Measurements from ENCODE around the gene SLFNL1.

SLFNL1 gene

GRCh38 chr1:41024953-41025352, 3.4 kb upstream of the SLFNL1 start:
- Histone ChIP-seq H2BK15ac (ENCODE audit: low read length) (no peak overlapping the region), H3K36me3 (replicated peaks in 1 of 2; ENCODE audit: control insufficient read depth in 2 of 2, insufficient read depth in 2 of 2, low read length in 2 of 2) (peaks cover 11 to 50% of the 10 kb centered on the region in 2 donors), H2AK5ac (ENCODE audit: low read depth, low read length) (no peak overlapping the region), H4K91ac (ENCODE audit: low read depth, low read length, poor library complexity) (no peak overlapping the region), H2BK5ac (ENCODE audit: low read length) (no peak overlapping the region), H3K14ac (ENCODE audit: low read length) (no peak overlapping the region), H3K79me1 (ENCODE audit: low read depth, low read length) (no peaks in the 10 kb centered on the region), H3K4me3 (ENCODE audit: low read length in 2 of 2) (no peak overlapping the region), H3K27ac (replicated peaks; ENCODE audit: low read length) (no peak overlapping the region), H3K4me1 (ENCODE audit: control insufficient read depth in 2 of 2, insufficient read depth in 1 of 2, low read depth in 1 of 2, low read length in 2 of 2) (peaks cover 3 to 13% of the 10 kb centered on the region in 2 donors), H3K9ac (ENCODE audit: low read depth, low read length, poor library complexity) (no peak overlapping the region), H2BK120ac (ENCODE audit: low read depth, low read length) (no peak overlapping the region), H2AFZ (ENCODE audit: low read length) (no peak overlapping the region), H2BK12ac (ENCODE audit: low read length) (no peak overlapping the region), H3K9me3 (replicated peaks in 1 of 2; ENCODE audit: control insufficient read depth in 2 of 2, insufficient read depth in 1 of 2, low read depth in 1 of 2, low read length in 2 of 2) (no peaks in the 10 kb centered on the region), H3K4ac (ENCODE audit: low read length) (no peak overlapping the region), H3K18ac (ENCODE audit: low read length) (no peak overlapping the region), H3K27me3 (ENCODE audit: control insufficient read depth in 3 of 3, insufficient read depth in 3 of 3, low read depth in 1 of 3, low read length in 3 of 3) (no peaks in the 10 kb centered on the region), H3K4me2 (ENCODE audit: insufficient read depth, low read length, poor library complexity, severe bottlenecking) (no peak overlapping the region), H4K8ac (ENCODE audit: low read depth, low read length) (no peak overlapping the region), H3K23ac (ENCODE audit: low read depth, low read length, poor library complexity) (no peak overlapping the region)
- WGBS, 2 donors (ENCODE audit: extremely low coverage in 2 of 2, insufficient read length in 2 of 2, insufficient replicate concordance in 1 of 2): no CpG with 5 or more reads among the region's 2 CpGs
- DNase-seq (ENCODE audit: low spot score): no peak

DNA sequence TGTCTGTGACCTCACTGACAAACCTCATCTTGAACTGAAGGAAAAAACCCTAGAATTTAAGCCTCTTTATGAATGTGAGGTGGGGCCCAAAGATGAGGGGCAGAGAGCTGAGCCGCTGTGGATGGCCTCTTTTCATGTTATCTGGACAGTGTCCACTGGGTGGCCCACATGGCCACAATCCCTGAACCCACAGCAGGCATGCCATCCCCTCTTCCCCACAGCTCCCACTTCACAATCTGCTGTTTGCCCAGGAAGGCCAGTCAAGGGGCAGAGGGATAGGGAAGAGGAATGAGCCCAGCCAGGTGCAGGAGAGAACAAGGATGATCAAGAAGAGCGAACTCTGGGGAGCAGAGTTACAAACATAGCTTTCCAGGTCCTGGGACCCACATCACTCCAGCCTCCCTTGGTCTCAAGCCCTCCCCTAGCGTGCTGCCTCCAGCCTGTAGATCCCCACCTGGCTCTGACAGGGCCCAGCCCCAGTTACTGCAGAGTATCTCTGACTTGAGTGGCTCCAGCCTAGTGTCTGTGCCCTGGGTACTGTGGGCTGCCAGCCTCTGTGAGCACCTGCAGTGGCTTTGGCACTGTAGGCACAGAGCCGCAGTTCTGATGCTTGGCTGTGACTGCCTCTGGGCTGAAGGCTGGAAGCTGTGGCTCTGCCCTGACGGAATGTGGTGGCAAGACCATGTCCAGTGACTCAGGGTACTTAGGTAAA, 1.9 kb upstream of the SLFNL1 start:
- H3K27ac ChIP-seq (replicated peaks; ENCODE audit: low read length): no peak overlapping the region
- no peak for DNase-seq (ENCODE audit: low spot score)
- no peak overlapping the region for H4K8ac ChIP-seq (ENCODE audit: low read depth, low read length)
- H2BK5ac ChIP-seq (ENCODE audit: low read length): no peak overlapping the region
- no peak overlapping the region for H3K23ac ChIP-seq (ENCODE audit: low read depth, low read length, poor library complexity)
- no peak overlapping the region for H4K91ac ChIP-seq (ENCODE audit: low read depth, low read length, poor library complexity)
- H3K9me3 ChIP-seq (replicated peaks in 1 of 2; ENCODE audit: control insufficient read depth in 2 of 2, insufficient read depth in 1 of 2, low read depth in 1 of 2, low read length in 2 of 2): no peaks in the 10 kb centered on the region
- H3K79me1 ChIP-seq (ENCODE audit: low read depth, low read length): no peaks in the 10 kb centered on the region
- H3K18ac ChIP-seq (ENCODE audit: low read length): no peak overlapping the region
- no peaks in the 10 kb centered on the region for H3K27me3 ChIP-seq (ENCODE audit: control insufficient read depth in 3 of 3, insufficient read depth in 3 of 3, low read depth in 1 of 3, low read length in 3 of 3)
- no peak overlapping the region for H3K4ac ChIP-seq (ENCODE audit: low read length)
- H3K4me2 ChIP-seq (ENCODE audit: insufficient read depth, low read length, poor library complexity, severe bottlenecking): no peak overlapping the region
- no peak overlapping the region for H2BK15ac ChIP-seq (ENCODE audit: low read length)
- H2AFZ ChIP-seq (ENCODE audit: low read length): no peak overlapping the region
- no CpG with 5 or more reads among the region's 5 CpGs for WGBS, 2 donors (ENCODE audit: extremely low coverage in 2 of 2, insufficient read length in 2 of 2, insufficient replicate concordance in 1 of 2)
- H2BK12ac ChIP-seq (ENCODE audit: low read length): no peak overlapping the region
- no peak overlapping the region for H3K14ac ChIP-seq (ENCODE audit: low read length)
- H2BK120ac ChIP-seq (ENCODE audit: low read depth, low read length): no peak overlapping the region
- H2AK5ac ChIP-seq (ENCODE audit: low read depth, low read length): no peak overlapping the region
- no peak overlapping the region for H3K4me3 ChIP-seq (ENCODE audit: low read length in 2 of 2)
- H3K4me1 ChIP-seq (ENCODE audit: control insufficient read depth in 2 of 2, insufficient read depth in 1 of 2, low read depth in 1 of 2, low read length in 2 of 2): peaks cover 3 to 13% of the 10 kb centered on the region in 2 donors
- peaks cover 11 to 48% of the 10 kb centered on the region in 2 donors for H3K36me3 ChIP-seq (replicated peaks in 1 of 2; ENCODE audit: control insufficient read depth in 2 of 2, insufficient read depth in 2 of 2, low read length in 2 of 2)
- H3K9ac ChIP-seq (ENCODE audit: low read depth, low read length, poor library complexity): no peak overlapping the region

GRCh38 chr1:41022424-41022823, 899 bp upstream of the SLFNL1 start:
- no CpG with 5 or more reads among the region's 10 CpGs for WGBS, 2 donors (ENCODE audit: extremely low coverage in 2 of 2, insufficient read length in 2 of 2, insufficient replicate concordance in 1 of 2)
- no peak overlapping the region for H4K8ac ChIP-seq (ENCODE audit: low read depth, low read length)

GRCh38 chr1:41020654-41021053, 871 bp downstream of the SLFNL1 start:
- no peak overlapping the region for H3K14ac ChIP-seq (ENCODE audit: low read length)
- no peak for DNase-seq (ENCODE audit: low spot score)
- no peak overlapping the region for H3K27ac ChIP-seq (replicated peaks; ENCODE audit: low read length)
- H3K36me3 ChIP-seq (replicated peaks in 1 of 2; ENCODE audit: control insufficient read depth in 2 of 2, insufficient read depth in 2 of 2, low read length in 2 of 2): peaks cover 12 to 46% of the 10 kb centered on the region in 2 donors
- no peak overlapping the region for H3K18ac ChIP-seq (ENCODE audit: low read length)
- no peak overlapping the region for H2BK12ac ChIP-seq (ENCODE audit: low read length)
- no peak overlapping the region for H3K4ac ChIP-seq (ENCODE audit: low read length)
- H4K8ac ChIP-seq (ENCODE audit: low read depth, low read length): no peak overlapping the region
- no peak overlapping the region for H2AK5ac ChIP-seq (ENCODE audit: low read depth, low read length)
- H3K4me3 ChIP-seq (ENCODE audit: low read length in 2 of 2): no peak overlapping the region
- no peaks in the 10 kb centered on the region for H3K9me3 ChIP-seq (replicated peaks in 1 of 2; ENCODE audit: control insufficient read depth in 2 of 2, insufficient read depth in 1 of 2, low read depth in 1 of 2, low read length in 2 of 2)
- H2AFZ ChIP-seq (ENCODE audit: low read length): no peak overlapping the region
- peak overlapping the region; percentile 3 for H2BK5ac ChIP-seq (ENCODE audit: low read length)
- H3K4me2 ChIP-seq (ENCODE audit: insufficient read depth, low read length, poor library complexity, severe bottlenecking): no peak overlapping the region
- no CpG with 5 or more reads among the region's 3 CpGs for WGBS, 2 donors (ENCODE audit: extremely low coverage in 2 of 2, insufficient read length in 2 of 2, insufficient replicate concordance in 1 of 2)
- H2BK15ac ChIP-seq (ENCODE audit: low read length): no peak overlapping the region
- H3K23ac ChIP-seq (ENCODE audit: low read depth, low read length, poor library complexity): no peak overlapping the region
- H2BK120ac ChIP-seq (ENCODE audit: low read depth, low read length): no peak overlapping the region
- no peaks in the 10 kb centered on the region for H3K27me3 ChIP-seq (ENCODE audit: control insufficient read depth in 3 of 3, insufficient read depth in 3 of 3, low read depth in 1 of 3, low read length in 3 of 3)
- H3K79me1 ChIP-seq (ENCODE audit: low read depth, low read length): no peaks in the 10 kb centered on the region
- no peak overlapping the region for H3K9ac ChIP-seq (ENCODE audit: low read depth, low read length, poor library complexity)
- H4K91ac ChIP-seq (ENCODE audit: low read depth, low read length, poor library complexity): no peak overlapping the region
- peaks cover 3 to 13% of the 10 kb centered on the region in 2 donors for H3K4me1 ChIP-seq (ENCODE audit: control insufficient read depth in 2 of 2, insufficient read depth in 1 of 2, low read depth in 1 of 2, low read length in 2 of 2)

More at GRCh38 chr1:41022424-41022823, 899 bp upstream of the SLFNL1 start:
- no peak overlapping the region for H3K4ac ChIP-seq (ENCODE audit: low read length)
- H3K14ac ChIP-seq (ENCODE audit: low read length): no peak overlapping the region
- H3K4me3 ChIP-seq (ENCODE audit: low read length in 2 of 2): no peak overlapping the region
- H3K4me1 ChIP-seq (ENCODE audit: control insufficient read depth in 2 of 2, insufficient read depth in 1 of 2, low read depth in 1 of 2, low read length in 2 of 2): peaks cover 3 to 13% of the 10 kb centered on the region in 2 donors
- H2AFZ ChIP-seq (ENCODE audit: low read length): no peak overlapping the region
- no peaks in the 10 kb centered on the region for H3K79me1 ChIP-seq (ENCODE audit: low read depth, low read length)
- no peak overlapping the region for H2BK12ac ChIP-seq (ENCODE audit: low read length)
- DNase-seq (ENCODE audit: low spot score): no peak
- H3K9ac ChIP-seq (ENCODE audit: low read depth, low read length, poor library complexity): no peak overlapping the region
- peaks cover 15 to 48% of the 10 kb centered on the region in 2 donors for H3K36me3 ChIP-seq (replicated peaks in 1 of 2; ENCODE audit: control insufficient read depth in 2 of 2, insufficient read depth in 2 of 2, low read length in 2 of 2)
- H2BK15ac ChIP-seq (ENCODE audit: low read length): no peak overlapping the region
- no peak overlapping the region for H2AK5ac ChIP-seq (ENCODE audit: low read depth, low read length)
- no peak overlapping the region for H4K91ac ChIP-seq (ENCODE audit: low read depth, low read length, poor library complexity)
- H3K18ac ChIP-seq (ENCODE audit: low read length): no peak overlapping the region
- no peak overlapping the region for H3K23ac ChIP-seq (ENCODE audit: low read depth, low read length, poor library complexity)
- H2BK120ac ChIP-seq (ENCODE audit: low read depth, low read length): no peak overlapping the region
- H3K9me3 ChIP-seq (replicated peaks in 1 of 2; ENCODE audit: control insufficient read depth in 2 of 2, insufficient read depth in 1 of 2, low read depth in 1 of 2, low read length in 2 of 2): no peaks in the 10 kb centered on the region
- no peak overlapping the region for H3K4me2 ChIP-seq (ENCODE audit: insufficient read depth, low read length, poor library complexity, severe bottlenecking)
- no peak overlapping the region for H3K27ac ChIP-seq (replicated peaks; ENCODE audit: low read length)
- no peak overlapping the region for H2BK5ac ChIP-seq (ENCODE audit: low read length)
- no peaks in the 10 kb centered on the region for H3K27me3 ChIP-seq (ENCODE audit: control insufficient read depth in 3 of 3, insufficient read depth in 3 of 3, low read depth in 1 of 3, low read length in 3 of 3)

All from neuronal stem cell (in vitro differentiated cells).